Measurements from ENCODE around the gene HASPIN.
"Not testable (repeated sequence)": the region's sequence is repeated elsewhere in the genome, so short reads cannot be mapped to it uniquely, and the experiment has no call there.

The HASPIN gene

GRCh38 chr17:3695129-3695722 lies 28.5 kb upstream of the HASPIN start:
- no peak for DNase-seq (ENCODE audit: low spot score)

GRCh38 chr17:3695723-3696411 lies 27.8 kb upstream of the HASPIN start, which contains the start of gene P2RX5:
Gene P2RX5, minus strand, starts transcription at chr17:3696155. Its CDS starts 150 bp downstream, at chr17:3696005.
- peak; percentile 69 for DNase-seq (ENCODE audit: low spot score)
- TF ChIP-seq, protein P1, sequence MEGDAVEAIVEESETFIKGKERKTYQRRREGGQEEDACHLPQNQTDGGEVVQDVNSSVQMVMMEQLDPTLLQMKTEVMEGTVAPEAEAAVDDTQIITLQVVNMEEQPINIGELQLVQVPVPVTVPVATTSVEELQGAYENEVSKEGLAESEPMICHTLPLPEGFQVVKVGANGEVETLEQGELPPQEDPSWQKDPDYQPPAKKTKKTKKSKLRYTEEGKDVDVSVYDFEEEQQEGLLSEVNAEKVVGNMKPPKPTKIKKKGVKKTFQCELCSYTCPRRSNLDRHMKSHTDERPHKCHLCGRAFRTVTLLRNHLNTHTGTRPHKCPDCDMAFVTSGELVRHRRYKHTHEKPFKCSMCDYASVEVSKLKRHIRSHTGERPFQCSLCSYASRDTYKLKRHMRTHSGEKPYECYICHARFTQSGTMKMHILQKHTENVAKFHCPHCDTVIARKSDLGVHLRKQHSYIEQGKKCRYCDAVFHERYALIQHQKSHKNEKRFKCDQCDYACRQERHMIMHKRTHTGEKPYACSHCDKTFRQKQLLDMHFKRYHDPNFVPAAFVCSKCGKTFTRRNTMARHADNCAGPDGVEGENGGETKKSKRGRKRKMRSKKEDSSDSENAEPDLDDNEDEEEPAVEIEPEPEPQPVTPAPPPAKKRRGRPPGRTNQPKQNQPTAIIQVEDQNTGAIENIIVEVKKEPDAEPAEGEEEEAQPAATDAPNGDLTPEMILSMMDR (IDR thresholded peaks at IDR 0.05; ENCODE audit: borderline replicate concordance, control extremely low read depth, extremely low read depth, insufficient read depth, missing control alignments) = no peak
- in situ Hi-C loops (cut with MboI; ENCODE audit: low sequenced_read_pairs, unreplicated experiment) = no loop called here

More at GRCh38 chr17:3695129-3695722, 28.5 kb upstream of the HASPIN start:
- TF ChIP-seq, protein P1 (IDR thresholded peaks at IDR 0.05; ENCODE audit: borderline replicate concordance, control extremely low read depth, extremely low read depth, insufficient read depth, missing control alignments) = no peak
- in situ Hi-C loops (cut with MboI; ENCODE audit: low sequenced_read_pairs, unreplicated experiment) = no loop called here

DNA sequence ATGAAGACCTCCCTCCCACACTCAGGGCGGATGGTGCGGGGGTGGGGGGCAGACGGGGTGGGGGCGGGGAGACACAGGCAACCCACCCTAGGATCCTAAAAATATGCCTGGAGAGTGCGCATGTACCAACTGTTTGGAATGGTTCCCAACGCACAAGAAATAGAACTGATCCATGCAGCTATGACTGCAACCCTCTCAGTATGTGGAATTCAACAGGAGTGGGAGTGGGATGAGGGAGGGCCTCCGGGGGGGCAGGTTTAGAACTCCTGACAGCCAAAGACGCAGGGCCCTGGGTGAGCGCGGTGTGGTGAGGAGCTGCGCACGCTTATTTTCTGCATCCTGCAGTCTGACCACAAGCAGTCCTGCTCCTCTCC lies 26.6 kb upstream of the HASPIN start:
- DNase-seq (ENCODE audit: low spot score) = no peak
- in situ Hi-C loops (cut with MboI; ENCODE audit: low sequenced_read_pairs, unreplicated experiment) = no loop called here
- TF ChIP-seq, protein P1 (IDR thresholded peaks at IDR 0.05; ENCODE audit: borderline replicate concordance, control extremely low read depth, extremely low read depth, insufficient read depth, missing control alignments) = no peak

DNA sequence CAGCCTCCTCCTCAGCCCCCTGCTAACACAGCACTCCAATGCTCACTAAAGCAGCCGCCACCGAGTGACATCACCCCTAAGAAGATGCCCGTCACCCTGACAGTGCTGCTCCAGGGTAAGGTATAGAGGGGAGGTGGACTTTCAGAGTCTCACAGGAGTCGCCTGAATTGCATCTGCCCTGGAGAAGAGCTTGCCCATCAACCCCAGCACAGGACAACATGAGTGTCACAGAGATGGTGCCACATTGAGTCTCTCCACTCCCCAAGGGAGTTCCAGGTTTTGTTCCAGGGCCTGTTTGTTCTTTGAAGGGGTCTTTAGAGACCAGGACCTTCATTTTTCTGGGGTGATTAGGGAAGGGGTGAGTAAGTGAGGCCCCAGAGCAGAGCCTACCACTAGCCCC lies 25.6 kb upstream of the HASPIN start:
- in situ Hi-C loops (cut with MboI; ENCODE audit: low sequenced_read_pairs, unreplicated experiment) = no loop called here
- TF ChIP-seq, protein P1 (IDR thresholded peaks at IDR 0.05; ENCODE audit: borderline replicate concordance, control extremely low read depth, extremely low read depth, insufficient read depth, missing control alignments) = no peak
- no peak for DNase-seq (ENCODE audit: low spot score)

DNA sequence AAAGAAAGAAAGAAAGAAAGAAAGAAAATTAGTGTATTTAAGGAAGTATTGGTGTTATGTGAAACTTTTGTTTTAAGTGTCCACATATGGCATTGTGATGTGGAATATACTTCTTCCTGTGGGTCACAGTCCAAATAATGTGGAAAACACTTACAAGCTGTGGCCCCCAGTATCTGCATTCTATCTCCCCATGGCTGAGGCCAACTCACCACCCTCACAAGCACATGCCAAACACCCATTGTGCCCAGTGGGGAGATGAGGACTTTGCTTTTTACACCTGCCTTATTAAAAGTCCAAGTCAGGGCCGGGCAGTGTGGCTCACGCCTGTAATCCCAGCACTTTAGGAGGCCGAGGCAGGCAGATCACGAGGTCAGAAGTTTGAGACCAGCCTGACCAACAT lies 23.8 kb upstream of the HASPIN start:
- in situ Hi-C loops (cut with MboI; ENCODE audit: low sequenced_read_pairs, unreplicated experiment) = no loop called here
- TF ChIP-seq, protein P1 (IDR thresholded peaks at IDR 0.05; ENCODE audit: borderline replicate concordance, control extremely low read depth, extremely low read depth, insufficient read depth, missing control alignments) = no peak
- DNase-seq (ENCODE audit: low spot score) = no peak

DNA sequence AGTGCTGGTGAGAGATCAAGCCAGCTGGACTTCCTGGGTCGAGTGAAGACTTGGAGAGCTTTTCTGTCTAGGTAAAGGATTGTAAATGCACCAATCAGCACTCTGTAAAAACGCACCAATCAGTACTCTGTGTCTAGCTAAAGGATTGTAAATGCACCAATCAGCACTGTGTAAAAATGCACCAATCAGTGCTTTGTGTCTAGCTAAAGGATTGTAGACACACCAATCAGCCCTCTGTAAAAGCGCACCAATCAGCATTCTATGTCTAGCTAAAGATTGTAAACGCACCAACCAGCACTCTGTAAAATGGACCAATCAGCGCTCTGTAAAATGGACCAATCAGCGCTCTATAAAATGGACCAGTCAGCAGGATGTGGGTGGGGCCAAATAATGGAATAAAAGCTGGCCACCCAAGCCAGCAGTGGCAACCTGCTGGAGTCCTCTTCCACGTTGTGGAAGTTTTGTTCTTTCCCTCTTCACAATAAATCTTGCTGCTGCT lies 21.6 kb upstream of the HASPIN start:
- in situ Hi-C loops (cut with MboI; ENCODE audit: low sequenced_read_pairs, unreplicated experiment); DNase-seq (ENCODE audit: low spot score): not testable (repeated sequence)

Measured in GM13976 (cell line).